ENCODE results near the gene ADGRE3.

The ADGRE3 gene, protein sequence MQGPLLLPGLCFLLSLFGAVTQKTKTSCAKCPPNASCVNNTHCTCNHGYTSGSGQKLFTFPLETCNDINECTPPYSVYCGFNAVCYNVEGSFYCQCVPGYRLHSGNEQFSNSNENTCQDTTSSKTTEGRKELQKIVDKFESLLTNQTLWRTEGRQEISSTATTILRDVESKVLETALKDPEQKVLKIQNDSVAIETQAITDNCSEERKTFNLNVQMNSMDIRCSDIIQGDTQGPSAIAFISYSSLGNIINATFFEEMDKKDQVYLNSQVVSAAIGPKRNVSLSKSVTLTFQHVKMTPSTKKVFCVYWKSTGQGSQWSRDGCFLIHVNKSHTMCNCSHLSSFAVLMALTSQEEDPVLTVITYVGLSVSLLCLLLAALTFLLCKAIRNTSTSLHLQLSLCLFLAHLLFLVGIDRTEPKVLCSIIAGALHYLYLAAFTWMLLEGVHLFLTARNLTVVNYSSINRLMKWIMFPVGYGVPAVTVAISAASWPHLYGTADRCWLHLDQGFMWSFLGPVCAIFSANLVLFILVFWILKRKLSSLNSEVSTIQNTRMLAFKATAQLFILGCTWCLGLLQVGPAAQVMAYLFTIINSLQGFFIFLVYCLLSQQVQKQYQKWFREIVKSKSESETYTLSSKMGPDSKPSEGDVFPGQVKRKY

DNA sequence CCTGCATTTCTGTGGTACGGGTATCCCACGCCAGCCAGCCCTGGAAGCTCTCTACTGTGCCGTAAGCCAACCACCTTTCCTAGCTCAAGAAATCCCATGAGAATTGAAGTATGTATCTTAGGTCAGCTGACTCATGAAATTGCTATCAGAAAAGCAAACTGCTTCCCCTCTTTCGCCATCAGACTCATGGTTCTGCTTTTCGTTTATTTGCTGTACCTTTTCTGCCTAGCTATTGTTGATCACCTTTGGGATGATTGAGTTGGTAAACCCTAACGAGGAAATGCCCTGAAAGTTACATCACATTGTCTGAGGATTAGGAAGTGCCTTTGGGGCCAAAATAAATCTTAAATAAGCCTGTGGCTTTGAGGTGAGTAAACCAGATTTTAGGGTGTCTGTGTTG is at the start of gene ADGRE3:
Gene ADGRE3 (minus strand): TSS at position 81 of the 400 bp plus-strand sequence. CDS start 74 bp downstream, at position 7.
- DNase-seq (ENCODE audit: low spot score): no peak

DNA sequence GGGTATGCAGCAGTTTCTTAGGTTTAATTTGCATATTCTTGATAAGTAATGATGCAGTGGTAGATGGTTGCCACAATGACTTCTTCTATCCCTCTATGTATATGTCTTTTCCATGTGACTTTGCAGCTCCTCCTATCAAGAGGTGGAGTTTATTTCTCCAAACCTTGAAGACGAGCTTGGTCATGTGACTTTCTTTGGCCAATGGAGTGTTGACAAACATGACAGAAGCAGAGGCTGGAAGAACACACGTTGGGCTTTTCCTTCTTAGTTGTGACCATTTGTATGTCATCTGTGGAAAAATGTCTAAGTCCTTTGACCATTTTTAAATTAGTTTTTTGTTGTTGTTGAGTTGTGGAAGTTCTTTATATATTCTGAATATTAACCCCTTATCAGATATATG is 47.5 kb upstream of the ADGRE3 start:
- DNase-seq (ENCODE audit: low spot score): no peak

DNA sequence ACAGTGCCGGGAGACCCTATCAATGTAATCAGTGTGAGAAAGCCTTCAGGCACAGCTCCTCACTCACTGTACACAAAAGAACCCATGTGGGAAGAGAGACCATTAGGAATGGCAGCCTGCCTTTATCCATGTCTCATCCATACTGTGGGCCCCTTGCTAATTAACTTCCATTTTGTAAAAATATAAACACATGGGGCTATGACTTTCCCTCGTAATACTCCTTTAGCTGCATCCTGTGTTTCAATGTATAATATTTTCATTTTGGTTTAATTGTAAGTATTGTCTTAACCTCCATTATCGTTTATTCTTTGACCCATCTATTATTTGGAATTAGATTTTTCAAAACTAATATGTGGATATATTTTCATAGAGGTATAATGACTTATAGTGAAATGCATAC is 44.5 kb upstream of the ADGRE3 start:
- no peak for DNase-seq (ENCODE audit: low spot score)

DNA sequence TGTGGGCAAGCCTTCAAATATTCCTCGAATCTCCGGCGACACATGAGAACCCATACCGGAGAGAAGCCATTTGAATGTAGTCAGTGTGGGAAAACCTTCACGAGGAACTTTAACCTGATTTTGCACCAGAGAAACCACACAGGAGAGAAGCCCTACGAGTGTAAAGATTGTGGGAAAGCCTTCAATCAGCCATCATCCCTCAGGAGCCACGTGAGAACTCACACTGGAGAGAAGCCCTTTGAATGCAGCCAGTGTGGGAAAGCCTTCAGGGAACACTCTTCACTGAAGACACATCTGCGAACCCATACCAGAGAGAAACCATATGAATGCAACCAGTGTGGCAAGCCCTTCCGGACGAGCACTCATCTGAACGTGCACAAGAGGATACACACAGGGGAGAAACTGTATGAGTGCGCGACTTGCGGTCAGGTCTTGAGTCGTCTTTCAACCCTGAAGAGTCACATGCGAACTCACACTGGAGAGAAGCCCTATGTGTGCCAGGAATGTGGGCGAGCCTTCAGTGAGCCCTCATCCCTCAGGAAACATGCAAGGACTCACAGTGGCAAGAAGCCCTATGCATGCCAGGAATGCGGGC is 44.0 kb upstream of the ADGRE3 start:
- no peak for DNase-seq (ENCODE audit: low spot score)

DNA sequence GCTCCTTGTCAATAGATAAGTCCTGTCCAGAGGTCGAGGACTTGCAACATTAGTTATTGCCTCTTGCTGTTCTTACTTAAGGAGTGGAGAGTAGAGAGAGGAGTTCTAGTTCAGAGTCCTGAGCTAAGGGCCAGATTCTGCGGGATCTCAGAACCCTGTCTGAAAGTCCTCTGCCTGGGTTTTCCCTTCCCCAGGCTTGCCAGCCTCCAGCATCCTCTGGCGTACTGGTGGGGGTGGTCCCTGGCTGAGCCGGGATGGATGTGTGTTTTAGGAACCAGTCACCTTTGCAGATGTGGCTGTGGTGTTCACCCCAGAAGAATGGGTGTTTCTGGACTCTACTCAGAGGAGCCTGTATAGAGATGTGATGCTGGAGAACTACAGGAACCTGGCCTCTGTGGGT is 41.2 kb upstream of the ADGRE3 start:
- no peak for DNase-seq (ENCODE audit: low spot score)

DNA sequence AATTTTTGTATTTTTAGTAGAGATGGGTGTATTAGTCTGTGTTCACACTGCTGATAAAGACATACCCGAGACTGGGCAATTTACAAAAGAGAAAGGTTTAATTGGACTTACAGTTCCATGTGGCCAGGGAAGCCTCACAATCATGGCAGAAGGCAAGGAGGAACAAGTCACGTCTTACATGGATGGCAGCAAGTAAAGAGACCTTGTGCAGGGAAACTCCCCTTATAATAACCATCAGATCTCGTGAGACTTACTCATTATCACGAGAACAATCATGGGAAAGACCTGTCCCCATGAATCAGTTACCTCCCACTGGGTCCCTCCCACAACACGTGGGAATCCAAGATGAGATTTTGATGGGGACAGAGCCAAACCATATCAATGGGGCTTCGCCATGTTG is 29.8 kb upstream of the ADGRE3 start:
- DNase-seq (ENCODE audit: low spot score): no peak

DNA sequence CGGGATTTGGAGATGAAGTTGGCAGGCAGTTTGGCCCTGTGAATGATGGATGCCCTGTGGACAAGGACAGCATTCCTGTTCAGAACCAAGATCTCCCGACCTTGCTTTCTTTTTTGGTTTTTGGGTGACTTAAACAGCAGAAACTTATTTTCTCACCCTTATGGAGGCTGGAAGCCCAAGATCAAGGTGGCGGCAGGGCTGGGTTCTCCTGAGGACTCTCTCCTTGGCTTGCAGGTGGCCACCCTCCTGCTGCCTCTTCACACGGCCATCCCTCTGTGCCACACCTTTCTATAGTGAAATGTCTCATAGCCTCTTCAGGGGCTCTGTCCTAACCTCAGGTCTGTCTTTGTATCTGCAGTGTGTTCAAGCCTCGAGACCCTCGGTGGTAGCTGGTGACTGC is 29.2 kb upstream of the ADGRE3 start:
- DNase-seq (ENCODE audit: low spot score): no peak

DNA sequence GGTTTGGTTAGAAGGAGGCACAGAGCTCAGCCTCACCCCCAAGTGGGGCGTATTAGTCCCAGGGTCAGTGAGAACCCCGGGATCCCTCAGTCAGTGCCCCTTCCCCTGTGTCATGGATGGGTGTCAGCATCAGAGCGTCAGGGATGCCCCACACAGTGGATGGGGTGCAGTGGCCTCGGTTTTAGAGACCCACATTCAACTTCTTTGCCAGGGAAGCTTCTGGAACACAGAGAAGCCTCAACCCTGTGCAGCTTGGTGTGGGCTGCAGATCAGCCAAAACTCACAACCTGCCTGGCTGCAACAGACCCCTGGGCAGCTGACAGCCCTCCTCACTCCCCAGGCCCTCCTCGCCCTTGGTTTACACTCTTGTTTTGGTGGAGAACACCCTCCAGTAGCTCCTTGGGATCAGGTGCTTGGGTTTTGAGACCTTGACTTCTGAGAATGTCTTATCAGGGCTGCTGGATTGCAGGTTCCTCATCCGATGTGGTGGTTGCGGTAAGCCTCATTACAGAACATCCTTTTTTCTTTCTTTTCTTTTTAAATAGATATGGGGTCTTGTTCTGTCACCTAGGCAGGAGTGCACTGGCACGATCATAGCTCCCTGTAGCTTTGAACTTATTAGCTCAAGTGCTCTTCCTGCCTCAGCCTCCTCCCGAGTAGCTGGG is 26.2 kb upstream of the ADGRE3 start:
- DNase-seq (ENCODE audit: low spot score): no peak

DNA sequence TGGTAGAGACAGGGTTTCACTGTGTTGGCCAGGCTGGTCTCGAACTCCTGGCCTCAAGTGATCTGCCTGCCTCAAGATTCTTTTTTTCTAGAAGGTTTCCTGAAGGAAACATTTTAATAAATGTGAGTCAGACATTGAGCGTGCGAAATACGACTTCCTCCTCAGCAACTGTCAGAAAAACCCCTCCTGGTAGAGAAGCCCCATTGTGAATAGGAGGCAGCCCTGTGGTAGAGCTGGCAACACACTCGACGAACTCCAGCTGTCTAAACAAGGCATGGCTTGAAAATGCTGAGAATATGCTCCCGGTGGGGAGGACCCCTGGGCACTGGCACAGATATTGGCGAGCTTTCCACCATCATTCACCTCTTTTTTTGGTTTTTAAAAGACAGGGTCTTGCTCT is 25.0 kb upstream of the ADGRE3 start:
- DNase-seq (ENCODE audit: low spot score): no peak

- DNase-seq (ENCODE audit: low spot score): no peak
These were observed 20.8 kb upstream of the ADGRE3 start for GRCh38 chr19:14695471-14695870.

- DNase-seq (ENCODE audit: low spot score): no peak
These were observed 20.1 kb upstream of the ADGRE3 start for GRCh38 chr19:14694641-14695266.

GRCh38 chr19:14689598-14690503 is 15.2 kb upstream of the ADGRE3 start, which contains the start of gene ZNF333:
Gene ZNF333 (plus strand): TSS chr19:14690048. CDS start chr19:14693492, 3,444 bp downstream.
- DNase-seq (ENCODE audit: low spot score): peak; percentile 92

GRCh38 chr19:14686411-14686810 is 11.8 kb upstream of the ADGRE3 start:
- DNase-seq (ENCODE audit: low spot score): no peak

GRCh38 chr19:14683439-14683838 is 8.8 kb upstream of the ADGRE3 start:
- no peak for DNase-seq (ENCODE audit: low spot score)

DNA sequence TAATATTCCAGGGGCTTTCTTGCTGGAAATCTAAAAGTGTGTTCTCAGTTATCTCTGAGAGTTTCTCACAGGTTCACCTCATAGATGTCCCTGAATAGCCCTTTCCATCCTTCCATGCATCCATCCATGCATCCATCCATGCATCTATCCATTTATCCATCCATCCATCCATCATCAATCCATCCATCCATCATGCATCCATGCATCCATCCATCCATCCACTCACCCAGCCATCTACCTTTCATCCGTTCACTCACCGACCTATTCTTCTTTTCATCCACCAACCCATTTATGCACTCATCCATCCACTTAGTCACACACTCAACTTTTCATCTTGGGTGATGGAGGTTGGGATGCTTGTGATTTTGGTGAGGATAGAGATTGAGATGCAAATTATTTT is 7.4 kb upstream of the ADGRE3 start:
- DNase-seq (ENCODE audit: low spot score): no peak

DNA sequence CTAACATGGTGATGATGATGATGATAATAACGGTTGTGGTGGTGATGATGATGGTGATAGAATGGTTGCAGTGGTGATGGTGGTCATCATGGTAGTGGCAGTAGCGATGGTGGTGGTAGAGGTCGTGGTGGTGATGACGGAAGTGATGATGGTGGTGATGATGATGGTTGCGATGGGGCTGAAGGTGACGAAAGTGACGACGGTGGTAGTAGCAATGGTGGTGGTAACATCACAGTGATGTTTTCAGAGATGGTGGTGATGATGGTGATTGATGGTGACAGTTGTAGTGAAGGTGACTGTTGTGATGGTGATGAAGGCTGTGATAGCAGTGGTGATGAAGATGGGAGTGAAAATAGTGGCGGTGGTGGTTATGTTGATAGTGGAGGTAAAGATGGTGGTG is 3.6 kb upstream of the ADGRE3 start:
- no peak for DNase-seq (ENCODE audit: low spot score)

- no peak for DNase-seq (ENCODE audit: low spot score)
These were observed 2.8 kb upstream of the ADGRE3 start for GRCh38 chr19:14677464-14677863.

- no peak for DNase-seq (ENCODE audit: low spot score)
These were observed 2.1 kb upstream of the ADGRE3 start for GRCh38 chr19:14676762-14677161.

- no peak for DNase-seq (ENCODE audit: low spot score)
These were observed 1.6 kb downstream of the ADGRE3 start for GRCh38 chr19:14673088-14673487.

- DNase-seq (ENCODE audit: low spot score): no peak
These were observed 2.3 kb downstream of the ADGRE3 start for GRCh38 chr19:14672188-14672872.
